H1 (cell line): ENCODE measurements around the gene PLCB4. TPM values are rescaled to one million over a fixed set of nuclear protein-coding genes. Genes with fewer than 3 reads are reported as not detected.

ENCODE experiments used
- CTCF ChIA-PET: fragments of 300-600 bp; sonication (Branson Sonifier 250); formaldehyde crosslinking; loops from one replicate; lab custom pipeline; 2021; ENCODE audit not compliant: partially characterized antibody; lab: Charles Lee
- POLR2A ChIA-PET: fragments of 300-600 bp; sonication (Branson Sonifier 250); formaldehyde crosslinking; loops from one replicate; lab custom pipeline; 2021; ENCODE audit warnings: inconsistent platforms; ENCODE audit not compliant: partially characterized antibody; lab: Charles Lee
- DNase-seq, 2 experiments: peaks; one replicate each; pipeline versions ENCODE4 v3.0.0 to v3.0.0-alpha.2; 2010 to 2022; ENCODE audit warnings: low spot score in 2 of 2, low read depth in 1 of 2, mixed read lengths in 1 of 2
- FAIRE-seq: peaks from 2 replicates; lab custom pipeline; 2011; peaks lifted over from hg19 to GRCh38; lab: Jason Lieb, UNC
- H2AFZ ChIP-seq: 2 replicates; pipeline ENCODE4 v1.8.1; 2012; ENCODE audit warnings: low read length, inconsistent platforms
- H2AK5ac ChIP-seq: 2 replicates; pipeline ENCODE4 v1.6.1; 2013; ENCODE audit warnings: low read depth, low read length
- H2BK120ac ChIP-seq: replicated peaks from 2 replicates; pipeline ENCODE3; 2013; ENCODE audit warnings: low read depth, low read length, inconsistent platforms
- H2BK12ac ChIP-seq: 2 replicates; pipeline ENCODE4 v1.6.1; 2013; ENCODE audit warnings: low read depth, low read length
- H2BK15ac ChIP-seq: 2 replicates; pipeline ENCODE4 v1.6.1; 2013; ENCODE audit warnings: low read length
- H2BK20ac ChIP-seq: 2 replicates; pipeline ENCODE4 v1.6.1; 2013; ENCODE audit warnings: low read length
- H2BK5ac ChIP-seq: 2 replicates; pipeline ENCODE4 v1.6.1; 2013; ENCODE audit warnings: low read depth, low read length
- H3K14ac ChIP-seq: 2 replicates; pipeline ENCODE4 v1.6.1; 2013; ENCODE audit warnings: inconsistent platforms; ENCODE audit not compliant: insufficient read length
- H3K18ac ChIP-seq: 2 replicates; pipeline ENCODE4 v1.6.1; 2013; ENCODE audit warnings: low read length; ENCODE audit errors: extremely low read depth
- H3K23ac ChIP-seq: 2 replicates; pipeline ENCODE4 v1.6.1; 2013; ENCODE audit warnings: inconsistent platforms; ENCODE audit not compliant: insufficient read length
- H3K23me2 ChIP-seq: 2 replicates; pipeline ENCODE4 v1.6.1; 2013; ENCODE audit warnings: low read depth, low read length
- H3K27ac ChIP-seq: 2 replicates; pipeline ENCODE4 v1.6.1; 2011; ENCODE audit warnings: low read depth, low read length, inconsistent platforms
- H3K27me3 ChIP-seq, 4 experiments: replicated peaks in 1 of 4; 1 replicate in 1 of 4; 2 replicates in 3 of 4; pipeline versions ENCODE4 v1.6.1 to v1.8.1; 2011 to 2013; ENCODE audit warnings: low read length in 3 of 4, mild to moderate bottlenecking in 3 of 4, inconsistent platforms in 2 of 4, mixed read lengths in 2 of 4, moderate library complexity in 1 of 4; ENCODE audit not compliant: control insufficient read depth in 3 of 4, insufficient read depth in 3 of 4; ENCODE audit errors: extremely low read depth in 1 of 4
- H3K36me3 ChIP-seq, 4 experiments: 2 replicates each; pipeline versions ENCODE4 v1.6.1 to v1.8.1; 2011 to 2013; ENCODE audit warnings: mild to moderate bottlenecking in 4 of 4, low read length in 3 of 4, moderate library complexity in 2 of 4, control low read depth in 1 of 4, inconsistent platforms in 1 of 4; ENCODE audit not compliant: insufficient read depth in 4 of 4, control insufficient read depth in 2 of 4
- H3K4ac ChIP-seq: replicated peaks from 2 replicates; pipeline ENCODE3; 2013; ENCODE audit warnings: low read length, low read depth, mixed read lengths, inconsistent platforms; ENCODE audit not compliant: insufficient read length
- H3K4me1 ChIP-seq, 4 experiments: replicated peaks in 1 of 4; 1 replicate in 1 of 4; 2 replicates in 3 of 4; pipeline versions ENCODE4 v1.6.1 to v1.8.1; 2011 to 2013; ENCODE audit warnings: low read length in 3 of 4, inconsistent platforms in 2 of 4, mixed read lengths in 1 of 4; ENCODE audit not compliant: insufficient read depth in 4 of 4, control insufficient read depth in 3 of 4
- H3K4me2 ChIP-seq, 2 experiments: 2 replicates each; pipeline versions ENCODE4 v1.6.1 to v1.8.1; 2011 to 2013; ENCODE audit warnings: low read depth in 2 of 2, low read length in 2 of 2, control low read depth in 1 of 2, inconsistent platforms in 1 of 2, mild to moderate bottlenecking in 1 of 2; ENCODE audit not compliant: insufficient read depth in 1 of 2
- H3K4me3 ChIP-seq, 4 experiments: fragments of 200-600, 300-600 bp in 1 of 4; sonication (generic), shearing (Covaris generic), sonication (Bioruptor Twin) in 1 of 4; 2 replicates each; pipeline versions ENCODE4 v1.5.1 to v1.8.1; 2011 to 2016; ENCODE audit warnings: low read length in 4 of 4, low read depth in 3 of 4, control low read depth in 2 of 4, inconsistent platforms in 2 of 4, mild to moderate bottlenecking in 2 of 4, mixed read lengths in 1 of 4, moderate library complexity in 1 of 4; ENCODE audit not compliant: insufficient read depth in 2 of 4; ENCODE audit errors: extremely low read depth in 1 of 4
- H3K56ac ChIP-seq: replicated peaks from 2 replicates; pipeline ENCODE3; 2013; ENCODE audit warnings: low read depth, mild to moderate bottlenecking, mixed read lengths, low read length, inconsistent platforms; ENCODE audit not compliant: insufficient read length
- H3K79me1 ChIP-seq: 2 replicates; pipeline ENCODE4 v1.6.1; 2013; ENCODE audit warnings: low read depth, low read length, control low read depth
- H3K79me2 ChIP-seq, 2 experiments: 2 replicates each; pipeline versions ENCODE4 v1.6.1 to v1.8.1; 2012 to 2013; ENCODE audit warnings: low read length in 2 of 2, mild to moderate bottlenecking in 2 of 2, inconsistent platforms in 1 of 2; ENCODE audit not compliant: insufficient read depth in 2 of 2, control insufficient read depth in 1 of 2
- H3K9ac ChIP-seq, 4 experiments: replicated peaks in 1 of 4; 1 replicate in 1 of 4; 2 replicates in 3 of 4; pipeline versions ENCODE4 v1.6.1 to v1.8.1; 2011 to 2013; ENCODE audit warnings: low read depth in 3 of 4, low read length in 3 of 4, control low read depth in 2 of 4, mild to moderate bottlenecking in 2 of 4, moderate library complexity in 2 of 4, inconsistent platforms in 1 of 4; ENCODE audit errors: extremely low read depth in 1 of 4
- H3K9me3 ChIP-seq, 2 experiments: 2 replicates each; pipeline versions ENCODE4 v1.6.1 to v1.8.1; 2012 to 2013; ENCODE audit warnings: mild to moderate bottlenecking in 2 of 2, moderate library complexity in 2 of 2, control low read depth in 1 of 2, inconsistent platforms in 1 of 2, low read depth in 1 of 2, low read length in 1 of 2, mixed read lengths in 1 of 2; ENCODE audit not compliant: insufficient read depth in 2 of 2
- H4K20me1 ChIP-seq, 2 experiments: replicated peaks in 1 of 2; 2 replicates each; pipeline versions ENCODE3 to v1.8.1; 2011 to 2013; ENCODE audit warnings: inconsistent platforms in 2 of 2, low read length in 2 of 2, mild to moderate bottlenecking in 1 of 2; ENCODE audit not compliant: insufficient read depth in 2 of 2, control insufficient read depth in 1 of 2
- H4K5ac ChIP-seq: 2 replicates; pipeline ENCODE4 v1.6.1; 2013; ENCODE audit warnings: low read length, low read depth, mixed read lengths, inconsistent platforms; ENCODE audit not compliant: insufficient read length
- H4K8ac ChIP-seq: 2 replicates; pipeline ENCODE4 v1.8.0; 2013; ENCODE audit warnings: mild to moderate bottlenecking, moderate library complexity, low read length, inconsistent platforms; ENCODE audit not compliant: insufficient read depth; ENCODE audit errors: extremely low read depth
- H4K91ac ChIP-seq: replicated peaks from 2 replicates; pipeline ENCODE3; 2013; ENCODE audit warnings: low read length, mixed read lengths, inconsistent platforms; ENCODE audit not compliant: insufficient read length
- EZH2 ChIP-seq: fragments of 200-600 bp; sonication (generic); IDR thresholded peaks from 2 replicates; pipeline ENCODE4 v1.7.1; 2012; ENCODE audit warnings: low read depth, mild to moderate bottlenecking, moderate library complexity, low read length, inconsistent platforms; ENCODE audit not compliant: severe bottlenecking
- WGBS, 2 experiments: shearing (Covaris generic) in 1 of 2; methylation state at CpG; one replicate each; pipeline versions ENCODE4 v1.1.6 to v1.1.7; 2013 to 2015; ENCODE audit warnings: low lambda C conversion rate in 2 of 2, mixed read lengths in 2 of 2, inconsistent platforms in 1 of 2, low coverage in 1 of 2, missing lambda C conversion rate in 1 of 2; ENCODE audit not compliant: insufficient replicate concordance in 2 of 2, insufficient coverage in 1 of 2, insufficient read length in 1 of 2; ENCODE audit errors: extremely low coverage in 1 of 2, missing lambda C conversion rate in 1 of 2; 5-methylcytosine and 5-hydroxymethylcytosine counted together
- polyA plus RNA-seq, 7 experiments: library from polyadenylated mRNA; depleted of rRNA in 3 of 7; stranded (reverse) in 5 of 7; unstranded in 2 of 7; fragments of >200 nt in 5 of 7; fragments of 200-250 nt in 2 of 7; gene quantifications; 1 replicate in 5 of 7; 2 replicates in 1 of 7; 4 replicates in 1 of 7; pipeline versions ENCODE4 v1.2.1 to v1.2.3, GENCODE V29; 2011 to 2013; ENCODE audit warnings: missing spikeins in 2 of 7, mixed read lengths in 2 of 7
- total RNA-seq: library from RNA; stranded (reverse); fragmentation: NEBNext Ultra II Directional; extraction: Animal tissue kit (Norgen Biotek cat#: 25700); gene quantifications from 2 replicates; pipeline ENCODE4 v1.2.1, GENCODE V29; 2021

Gene PLCB4
- total and polyA plus RNA-seq, 2 of the 8 experiments (the other 6 are each of a cell fraction or from before 2014, with no cell fraction given), result 3.2 to 14.1 TPM

- H3K9ac ChIP-seq, result no peak overlapping the region
- no peaks in the 10 kb centered on the region for H3K27me3 ChIP-seq
- no peaks in the 10 kb centered on the region for H4K20me1 ChIP-seq
- H3K18ac ChIP-seq, result no peak overlapping the region
- no peaks in the 10 kb centered on the region for H3K36me3 ChIP-seq
- no peak overlapping the region for H4K91ac ChIP-seq
- H2AK5ac ChIP-seq, result no peak overlapping the region
- H3K79me2 ChIP-seq, result no peaks in the 10 kb centered on the region
- CTCF ChIA-PET, result interaction anchor here (1.2 kb wide), 1 partner anchor 22 kb away, joined by 4 read pairs; no protein-coding TSS in a partner anchor
- H3K9me3 ChIP-seq, result no peaks in the 10 kb centered on the region
- no peak overlapping the region for H3K14ac ChIP-seq
- no peak overlapping the region for H4K8ac ChIP-seq
- H2BK20ac ChIP-seq, result no peak overlapping the region
- DNase-seq (no peak), FAIRE-seq (peak; percentile 13)
- H3K4me1 ChIP-seq, result no peaks in the 10 kb centered on the region
- no peak overlapping the region for H3K23ac ChIP-seq
- POLR2A ChIA-PET, result no interaction called here
- H2BK120ac ChIP-seq, result no peak overlapping the region
- H2BK15ac ChIP-seq, result no peak overlapping the region
- no peak overlapping the region for H3K56ac ChIP-seq
- no peak for TF ChIP-seq EZH2
- H2BK12ac ChIP-seq, result no peak overlapping the region
- no peak overlapping the region for H3K4me2 ChIP-seq
- no peaks in the 10 kb centered on the region for H3K23me2 ChIP-seq
- H4K5ac ChIP-seq, result no peak overlapping the region
- 94% methylated on average over 3 of the region's 3 CpGs; no CpG with 5 or more reads in 1 of the 2 experiments for WGBS, 2 experiments
- no peak overlapping the region for H2BK5ac ChIP-seq
- H3K4ac ChIP-seq, result no peak overlapping the region
- H2AFZ ChIP-seq, result no peak overlapping the region
- H3K4me3 ChIP-seq, result no peak overlapping the region
- no peaks in the 10 kb centered on the region for H3K79me1 ChIP-seq
- H3K27ac ChIP-seq, result no peak overlapping the region
These were observed 421.3 kb downstream of the PLCB4 start for GRCh38 chr20:9490161-9490560.
